Cortex of kidney (tissue), 1 donor: ENCODE data around the gene PNPLA5.

Experiments used
- DNase-seq: peaks from one replicate; lab custom pipeline; 2025; lab: John Stamatoyannopoulos, UW

The PNPLA5 gene

GRCh38 chr22:43901976-43902643, 10.3 kb upstream of the PNPLA5 start:
- no peak for DNase-seq

GRCh38 chr22:43900206-43900605, 8.4 kb upstream of the PNPLA5 start:
- DNase-seq, result no peak

- no peak for DNase-seq
Measured at GRCh38 chr22:43897751-43898261, 6.0 kb upstream of the PNPLA5 start.

- no peak for DNase-seq
Measured at GRCh38 chr22:43895986-43896645, 4.3 kb upstream of the PNPLA5 start.

GRCh38 chr22:43894122-43894521, 2.3 kb upstream of the PNPLA5 start:
- no peak for DNase-seq

GRCh38 chr22:43893266-43893665, 1.5 kb upstream of the PNPLA5 start:
- DNase-seq, result no peak

- DNase-seq, result no peak
Measured at GRCh38 chr22:43892183-43892894, 526 bp upstream of the PNPLA5 start.

- DNase-seq, result no peak
Measured at GRCh38 chr22:43890901-43891331, 897 bp downstream of the PNPLA5 start.

- no peak for DNase-seq
Measured at GRCh38 chr22:43889860-43890253, 2.0 kb downstream of the PNPLA5 start.

- DNase-seq, result no peak
Measured at GRCh38 chr22:43889201-43889859, 2.5 kb downstream of the PNPLA5 start.

GRCh38 chr22:43888740-43889139, 3.1 kb downstream of the PNPLA5 start:
- no peak for DNase-seq

GRCh38 chr22:43887391-43887790, 4.4 kb downstream of the PNPLA5 start:
- no peak for DNase-seq

- DNase-seq, result no peak
Measured at GRCh38 chr22:43886231-43886630, 5.6 kb downstream of the PNPLA5 start.

GRCh38 chr22:43885786-43886185, 6.0 kb downstream of the PNPLA5 start:
- no peak for DNase-seq

- no peak for DNase-seq
Measured at GRCh38 chr22:43885319-43885671, 6.5 kb downstream of the PNPLA5 start.

GRCh38 chr22:43884600-43885318, 7.1 kb downstream of the PNPLA5 start:
- DNase-seq, result no peak

- no peak for DNase-seq
Measured at GRCh38 chr22:43883719-43884415, 7.9 kb downstream of the PNPLA5 start.

GRCh38 chr22:43883012-43883661, 8.7 kb downstream of the PNPLA5 start:
- no peak for DNase-seq

- DNase-seq, result no peak
Measured at GRCh38 chr22:43882122-43882767, 9.6 kb downstream of the PNPLA5 start.
